Upper lobe of left lung (tissue), 6 donors: ENCODE measurements around the gene DERA. TPM values are rescaled to one million over a fixed set of nuclear protein-coding genes. Genes with fewer than 3 reads are reported as not detected.

Experiments used
- total RNA-seq, 6 donors: library from RNA; depleted of rRNA in 4 of 6; stranded (reverse); fragments of >200 nt in 4 of 6; gene quantifications; one replicate each; pipeline versions ENCODE4 v1.1.0 to v1.2.1, GENCODE V29; 2016 to 2021
- donor health status: DM: no; HTN: no; CAD: no; lungs with moderate emphysema.
- donor health status: DM: no; HTN: yes; CAD: no; lungs with severe emphysema.

Gene DERA
- total RNA-seq, 6 donors from 2014 or later, result 13.6 to 63.8 (median 39.2) TPM

Other genes with a start within 250 kb of the DERA start
- gene EPS8, start 121.9 kb upstream of the DERA start, total RNA-seq, result 100 to 1,000 TPM in 2 of 6 donors, 10 to 100 TPM in 4; 43.9 to 112 (median 67.2) TPM
- gene STRAP, start 28.9 kb upstream of the DERA start, total RNA-seq, result 10 to 100 TPM; 16.8 to 68.4 (median 53.9) TPM